ENCODE results near the gene TBC1D23.

GRCh38 chr3:100271522-100271921, 10.7 kb downstream of the TBC1D23 start:
- TF ChIP-seq CTCF (IDR thresholded peaks at IDR 0.05; ENCODE audit: low read depth, low read length, poor library complexity, severe bottlenecking) (no peak), EZH2phosphoT487 (IDR thresholded peaks at IDR 0.05; ENCODE audit: borderline replicate concordance, low read length) (no peak)

Measured in DOHH2 (cell line).